HT1080 (cell line): Measurements from ENCODE around the gene CLEC16A. TPM values are rescaled to one million over a fixed set of nuclear protein-coding genes. Genes with fewer than 3 reads are reported as not detected.

Experiments used
- DNase-seq: peaks from one replicate; pipeline ENCODE4 v3.0.0-alpha.2; 2015; ENCODE audit warnings: low read depth
- total RNA-seq: library from RNA; depleted of rRNA; stranded (reverse); fragments of >200 nt; shearing (Covaris generic); gene quantifications from 2 replicates; pipeline ENCODE4 v1.2.3, GENCODE V29; 2014

The CLEC16A gene
- total RNA-seq, 1 experiment from 2014 or later, result 12.9 TPM

DNA sequence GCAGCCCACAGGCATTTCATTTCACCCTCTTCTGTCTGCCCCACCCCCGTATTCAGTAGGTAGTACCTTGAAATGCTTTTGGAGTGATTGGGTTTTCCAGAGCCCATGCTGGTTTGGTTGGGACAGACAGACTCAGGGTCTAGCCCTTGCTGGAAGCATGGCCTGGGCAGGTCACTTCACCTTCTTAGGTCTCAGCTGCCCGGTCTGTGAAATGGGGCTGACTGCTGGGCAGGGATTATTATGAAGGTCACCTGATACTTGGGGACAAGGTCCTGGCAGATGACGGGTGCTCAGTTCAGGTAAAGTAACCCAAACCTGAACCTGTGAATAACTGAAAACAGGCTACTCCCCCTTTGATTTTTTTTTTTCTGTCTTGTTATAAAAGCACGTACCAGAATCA lies 116.0 kb downstream of the CLEC16A start:
- DNase-seq, result no peak

DNA sequence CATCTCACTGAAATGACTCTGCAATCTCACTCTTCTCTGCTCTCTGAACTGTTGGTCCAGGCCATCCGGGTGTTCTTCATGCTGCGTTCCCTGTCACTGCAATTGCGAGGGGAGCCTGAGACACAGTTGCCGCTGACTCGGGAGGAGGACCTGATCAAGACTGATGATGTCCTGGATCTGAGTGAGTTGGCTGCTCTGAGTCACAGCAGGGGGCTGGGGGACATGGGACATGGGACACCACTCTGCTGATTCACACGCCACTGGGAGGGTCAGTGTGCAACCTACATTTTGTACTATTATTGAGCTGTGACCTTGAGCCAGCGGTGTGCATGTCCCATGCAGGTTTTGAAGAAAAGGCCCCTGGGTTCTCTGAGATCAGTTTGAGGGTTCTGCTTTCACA lies 116.5 kb downstream of the CLEC16A start:
- no peak for DNase-seq

DNA sequence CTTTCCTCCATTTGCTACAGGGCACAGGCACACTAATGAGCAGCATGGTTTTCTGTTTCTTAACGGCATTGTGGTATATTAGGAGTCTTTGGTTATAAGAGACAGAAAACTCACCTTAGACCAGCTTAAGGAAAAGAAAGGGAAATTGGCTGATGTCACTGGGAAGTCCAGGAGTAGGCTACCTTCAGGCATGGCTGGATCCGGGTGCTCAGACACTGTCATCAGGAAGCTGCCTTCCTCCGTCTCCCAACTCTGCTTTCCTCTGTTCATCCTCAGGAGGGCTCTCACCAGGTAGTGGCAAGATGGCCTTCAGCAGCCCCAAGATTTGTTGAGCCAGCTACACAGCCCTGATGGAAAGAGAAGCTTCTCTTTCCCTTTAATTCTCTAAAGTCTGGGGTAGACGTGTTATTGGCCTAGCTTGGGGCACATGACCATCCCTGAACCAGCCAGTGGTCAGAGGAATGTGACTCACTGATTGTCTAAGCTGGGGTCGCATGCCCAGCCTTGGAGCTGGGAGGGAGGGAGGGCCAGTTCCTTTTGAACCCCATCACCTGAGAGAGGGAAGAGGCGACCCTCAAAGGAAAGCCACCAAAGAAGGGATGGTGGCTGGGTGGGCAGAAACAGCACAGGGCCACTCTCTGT lies 117.4 kb downstream of the CLEC16A start:
- no peak for DNase-seq

DNA sequence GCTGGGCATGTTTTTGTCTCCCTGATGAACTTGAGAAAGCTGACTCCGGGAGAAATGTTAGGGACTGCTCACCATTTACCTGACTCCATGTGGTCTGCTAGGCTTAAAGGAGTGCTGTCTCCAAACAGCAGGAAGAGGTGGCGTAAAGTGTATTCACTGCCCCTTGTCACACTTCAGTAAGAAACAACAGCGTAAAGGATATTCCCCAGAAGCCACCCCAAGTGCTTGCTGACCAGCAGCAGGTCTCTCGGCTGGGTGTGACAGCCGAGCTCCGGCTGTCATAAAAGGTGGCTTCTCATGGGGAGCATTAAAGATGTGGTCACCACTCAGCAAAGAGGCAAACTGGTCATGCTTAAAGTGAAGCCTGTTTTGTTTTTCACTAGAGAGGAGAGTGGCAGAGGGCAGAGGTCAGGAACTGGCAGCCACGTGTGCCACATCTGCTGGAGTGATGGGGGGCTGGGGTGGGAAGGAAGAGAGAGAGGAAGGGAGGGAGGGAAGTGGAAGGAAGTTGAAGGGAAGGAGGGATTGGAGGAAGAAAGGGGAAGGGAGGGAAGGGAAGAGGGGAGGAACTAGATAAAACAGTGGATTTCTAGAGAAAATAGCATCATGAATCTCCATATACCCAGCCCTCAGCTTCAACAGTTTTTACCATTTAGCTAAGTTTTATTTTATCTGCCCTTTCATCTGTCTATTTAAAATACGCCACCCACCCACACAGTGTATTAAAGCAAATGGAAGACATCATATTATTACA lies 119.3 kb downstream of the CLEC16A start:
- DNase-seq, result no peak

DNA sequence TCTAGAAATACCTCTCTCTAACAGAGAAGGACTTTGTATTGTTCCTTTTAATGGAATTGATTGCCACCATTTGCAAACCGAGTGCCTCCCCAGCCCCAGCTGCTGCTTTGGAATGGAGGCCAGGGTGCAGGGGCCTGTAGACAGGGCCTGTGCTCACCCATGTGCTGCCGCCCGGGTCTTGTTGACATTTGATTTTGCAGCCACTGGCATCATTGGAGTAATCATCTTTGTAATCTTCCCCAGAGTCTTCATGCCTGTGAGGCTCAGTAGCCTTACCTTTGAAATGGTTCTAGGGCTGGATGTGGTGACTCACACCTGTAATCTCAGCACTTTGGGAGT lies 119.8 kb downstream of the CLEC16A start:
- DNase-seq, result no peak

DNA sequence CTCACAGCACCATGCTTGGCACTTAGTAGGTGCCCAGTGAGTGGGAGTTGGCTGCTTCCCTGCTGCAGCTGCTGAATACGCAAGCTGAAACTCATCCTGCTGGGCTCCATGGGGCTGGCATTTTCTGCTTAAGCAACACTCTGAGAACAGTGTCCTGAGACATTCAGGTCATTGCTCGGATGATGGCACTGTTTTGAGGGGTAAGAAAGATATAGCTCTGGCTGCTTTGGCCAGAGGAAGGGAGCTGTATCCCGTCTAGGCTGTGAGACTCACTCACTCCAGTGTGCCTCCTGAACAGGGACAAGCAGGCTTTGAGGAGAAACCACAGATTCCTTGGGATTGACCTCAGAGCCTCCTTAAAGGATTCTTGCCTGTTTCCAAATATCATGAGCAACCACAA lies 120.5 kb downstream of the CLEC16A start:
- no peak for DNase-seq

DNA sequence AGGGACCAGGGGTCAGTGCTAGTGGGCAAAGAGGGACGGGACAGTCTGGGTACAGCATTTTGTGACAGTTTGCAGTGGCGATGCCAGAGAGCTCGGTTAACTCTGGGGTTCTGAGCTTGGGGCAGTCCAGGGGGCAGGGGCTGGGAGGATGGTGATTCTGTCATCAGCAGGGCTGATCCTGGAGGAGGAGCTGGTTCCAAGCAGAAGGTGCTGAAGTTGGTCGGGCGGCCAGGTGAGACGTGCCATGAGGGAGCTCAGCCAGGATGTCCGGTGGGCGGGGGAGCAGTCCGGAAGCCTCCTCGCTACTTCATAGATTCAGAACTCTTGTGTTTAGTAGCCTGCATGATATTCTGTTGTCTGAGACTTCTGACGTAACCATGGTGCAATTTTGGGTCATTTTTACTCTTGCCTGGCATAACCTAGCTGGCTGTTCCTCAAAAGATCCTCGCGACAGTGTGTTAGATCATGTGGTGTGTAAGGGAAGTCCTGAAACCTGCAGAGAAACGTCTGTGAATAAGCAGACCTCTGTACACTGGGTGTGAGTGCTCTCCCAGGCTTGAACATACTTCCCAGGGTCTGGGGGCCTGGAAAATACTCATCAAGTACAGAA lies 122.0 kb downstream of the CLEC16A start:
- no peak for DNase-seq

DNA sequence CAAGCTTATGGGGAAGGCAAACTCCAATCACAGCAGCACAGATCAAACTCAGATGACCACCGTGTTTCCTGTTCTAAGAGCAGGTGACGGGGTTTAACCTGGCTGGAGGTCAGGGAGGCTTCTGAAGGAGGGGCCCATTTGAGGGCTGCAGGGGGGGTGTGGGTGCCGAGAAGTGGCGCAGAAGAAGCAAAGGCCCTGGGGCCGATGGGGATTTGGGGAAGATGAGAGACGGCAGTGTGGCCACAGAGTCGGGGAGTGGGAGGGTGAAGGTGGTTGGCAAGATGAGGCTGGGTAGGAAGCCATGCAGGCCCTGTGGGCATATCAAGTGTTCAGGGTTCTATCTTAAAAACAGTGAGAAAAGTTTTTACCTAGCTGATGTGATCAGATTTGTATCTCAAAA lies 122.9 kb downstream of the CLEC16A start:
- DNase-seq, result no peak

DNA sequence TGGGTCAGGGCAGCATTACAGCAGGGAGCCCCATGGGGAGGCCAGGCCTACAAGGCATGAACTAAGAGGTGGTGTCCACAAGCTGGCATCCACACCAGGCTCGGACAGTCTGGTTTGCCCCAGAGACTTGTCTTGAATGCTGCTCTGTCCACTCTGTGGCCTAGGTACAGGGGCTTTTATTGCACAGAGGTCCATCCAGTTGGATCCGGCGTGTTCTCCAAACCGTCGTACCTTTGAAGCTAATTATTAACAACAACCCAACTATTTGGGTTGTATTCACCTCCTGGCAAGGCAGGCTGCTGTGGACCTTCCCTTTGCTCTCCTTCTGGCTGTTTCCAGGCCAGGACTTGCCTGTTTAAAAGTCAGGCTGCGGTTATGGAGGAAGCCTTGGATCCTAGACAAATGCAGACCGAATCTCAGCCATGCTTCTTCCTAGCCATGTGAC lies 123.4 kb downstream of the CLEC16A start:
- DNase-seq, result no peak

DNA sequence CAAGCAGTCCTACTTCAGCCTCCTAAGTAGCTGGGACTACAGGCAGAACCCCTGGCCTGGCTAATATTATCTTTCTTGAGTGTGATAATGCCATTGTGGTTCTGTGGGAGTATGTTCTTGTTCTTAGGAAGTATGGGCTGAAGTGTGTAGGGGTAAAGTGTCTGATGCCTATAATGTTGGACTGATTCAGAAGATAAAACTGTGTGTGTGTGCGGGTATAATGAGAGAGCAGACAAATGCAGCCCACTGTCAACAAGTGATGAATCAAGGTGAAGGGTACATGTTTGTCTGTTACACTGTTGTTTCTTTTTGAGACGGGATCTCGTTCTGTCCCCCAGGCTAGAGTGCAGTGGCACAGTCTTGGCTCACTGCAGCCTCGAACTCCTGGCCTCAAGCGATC lies 127.5 kb downstream of the CLEC16A start:
- DNase-seq, result no peak

DNA sequence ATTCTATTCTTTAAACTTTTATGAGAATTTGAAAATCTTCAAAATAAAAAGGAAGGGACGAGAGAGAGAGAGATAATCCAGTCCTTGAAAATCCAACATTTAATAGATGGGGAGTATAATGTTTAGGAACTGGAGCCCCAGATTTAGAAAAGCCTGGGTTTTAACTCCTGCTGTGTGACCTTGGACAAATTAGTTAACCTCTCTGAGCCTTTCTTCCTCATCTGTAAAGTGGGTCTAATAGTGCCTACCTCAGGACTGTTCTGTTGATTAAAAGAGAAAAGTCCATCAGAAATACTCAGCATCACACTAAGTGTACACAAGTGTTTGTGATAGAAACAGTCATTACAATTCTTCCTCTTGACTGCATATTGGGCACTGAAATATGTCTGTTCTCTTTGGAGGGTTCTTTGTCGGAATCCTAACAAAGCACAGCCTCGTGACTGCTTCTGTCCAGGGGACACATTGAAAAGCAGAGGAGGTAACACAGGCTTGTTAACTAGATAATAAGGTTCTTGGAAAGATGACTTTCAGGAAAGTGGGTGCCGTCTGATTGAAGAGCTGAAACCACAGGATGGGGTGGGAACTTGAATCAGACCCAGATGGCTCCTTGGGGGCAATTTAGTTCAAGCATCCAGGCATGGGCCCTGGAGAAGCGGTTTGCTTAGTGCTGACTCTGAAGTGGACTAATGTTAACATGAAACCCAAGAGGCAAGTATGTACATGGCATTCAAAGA lies 128.2 kb downstream of the CLEC16A start:
- DNase-seq, result no peak

DNA sequence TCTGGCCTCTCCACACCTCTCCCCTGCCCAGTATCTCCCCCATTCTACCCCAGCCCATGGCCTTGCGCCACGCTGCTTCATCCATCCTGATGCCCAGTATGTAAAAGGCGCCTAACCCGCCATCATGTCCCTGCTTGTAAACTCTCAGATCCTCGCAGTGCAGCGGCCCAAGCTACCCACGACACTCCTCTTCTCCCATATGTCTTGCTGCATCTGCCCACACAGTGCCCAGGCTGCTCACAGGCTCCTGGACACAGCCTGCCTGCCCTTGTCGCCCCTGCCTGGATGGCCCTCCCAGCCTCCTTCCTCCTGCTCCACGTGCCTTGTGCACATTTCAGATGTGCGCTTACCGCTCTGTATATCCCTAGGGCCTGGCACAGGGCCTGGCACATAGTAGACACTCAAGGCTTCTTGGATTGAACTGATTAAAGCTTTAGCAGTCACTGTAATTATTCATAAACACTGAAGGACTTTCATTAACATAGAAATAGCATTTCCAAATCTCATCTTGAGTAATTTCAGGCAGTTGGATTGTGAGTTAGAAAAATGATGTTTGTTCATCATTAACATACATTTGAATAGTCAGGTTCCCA lies 129.1 kb downstream of the CLEC16A start:
- DNase-seq, result no peak

DNA sequence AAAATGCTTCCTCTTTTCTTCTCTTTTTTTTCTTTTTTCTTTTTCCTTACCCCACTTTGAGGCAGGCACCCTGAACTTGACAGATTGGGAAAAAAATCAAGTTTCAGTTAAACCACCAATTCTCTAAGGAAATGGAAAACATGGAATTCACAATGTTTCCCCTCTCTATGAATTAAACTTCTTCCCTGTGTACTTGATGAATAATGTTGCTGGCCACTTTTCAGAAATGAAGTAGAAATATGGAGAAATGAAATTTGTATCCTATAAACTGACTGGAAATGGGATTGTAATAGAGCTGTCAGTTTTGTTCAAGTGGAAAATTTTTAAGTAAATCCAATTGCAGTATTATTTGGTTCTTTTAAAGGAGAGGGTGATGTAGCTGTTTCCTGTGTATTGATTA lies 129.8 kb downstream of the CLEC16A start:
- no peak for DNase-seq

DNA sequence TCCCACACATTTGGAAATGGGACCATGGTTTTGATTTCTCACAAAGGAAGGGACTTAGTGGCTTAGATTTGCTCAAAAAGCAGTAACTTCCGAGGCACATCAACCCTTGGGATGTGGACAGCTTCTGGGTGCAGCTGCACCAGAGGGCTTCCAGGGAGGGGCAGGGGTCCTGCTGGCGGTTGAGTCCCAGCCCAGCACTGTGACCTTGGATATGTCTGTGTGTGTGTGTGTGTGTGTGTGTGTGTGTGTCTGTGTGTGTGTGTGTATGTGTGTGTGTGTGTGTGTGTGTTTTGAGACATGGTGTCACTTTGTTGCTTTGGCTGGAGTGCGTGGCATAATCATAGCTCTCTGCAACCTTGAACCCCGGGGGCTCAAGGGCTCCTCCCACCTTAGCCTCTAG lies 130.8 kb downstream of the CLEC16A start:
- no peak for DNase-seq

DNA sequence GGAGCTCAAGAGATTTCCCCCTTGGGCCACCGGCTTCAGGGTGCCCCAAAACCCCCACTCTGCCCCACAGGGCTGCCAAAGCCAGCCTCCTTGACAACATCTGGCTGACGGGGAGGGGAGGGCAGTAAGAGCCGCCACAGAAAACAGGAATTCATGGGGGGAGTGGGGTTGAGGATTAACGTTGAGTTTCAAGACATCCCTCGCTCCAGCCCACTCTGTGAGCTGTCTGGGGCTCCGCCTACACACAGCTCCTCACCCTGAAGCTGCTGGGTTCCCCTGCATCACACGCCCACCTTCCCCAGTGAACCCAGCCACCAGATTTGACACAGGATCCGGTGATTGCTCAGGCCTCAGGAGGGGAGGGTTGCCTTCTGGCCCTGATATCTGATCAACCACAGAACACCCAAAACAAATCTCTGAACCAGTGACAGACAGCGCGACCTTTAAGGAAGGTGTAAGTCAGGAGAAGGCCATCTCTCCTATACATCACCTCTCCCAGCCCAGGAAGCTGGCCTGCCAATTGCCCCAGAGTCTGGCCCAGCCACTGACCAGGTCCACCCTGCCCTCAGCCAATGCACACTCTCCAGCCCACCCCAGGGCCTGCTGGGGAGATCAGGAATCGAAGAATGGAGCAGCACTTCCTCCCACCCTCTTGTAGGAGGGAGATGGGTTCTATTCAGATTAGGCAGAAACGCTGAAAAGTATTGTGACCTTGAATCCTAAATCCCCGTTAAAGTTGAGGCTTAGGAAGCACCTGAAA lies 132.1 kb downstream of the CLEC16A start:
- no peak for DNase-seq

DNA sequence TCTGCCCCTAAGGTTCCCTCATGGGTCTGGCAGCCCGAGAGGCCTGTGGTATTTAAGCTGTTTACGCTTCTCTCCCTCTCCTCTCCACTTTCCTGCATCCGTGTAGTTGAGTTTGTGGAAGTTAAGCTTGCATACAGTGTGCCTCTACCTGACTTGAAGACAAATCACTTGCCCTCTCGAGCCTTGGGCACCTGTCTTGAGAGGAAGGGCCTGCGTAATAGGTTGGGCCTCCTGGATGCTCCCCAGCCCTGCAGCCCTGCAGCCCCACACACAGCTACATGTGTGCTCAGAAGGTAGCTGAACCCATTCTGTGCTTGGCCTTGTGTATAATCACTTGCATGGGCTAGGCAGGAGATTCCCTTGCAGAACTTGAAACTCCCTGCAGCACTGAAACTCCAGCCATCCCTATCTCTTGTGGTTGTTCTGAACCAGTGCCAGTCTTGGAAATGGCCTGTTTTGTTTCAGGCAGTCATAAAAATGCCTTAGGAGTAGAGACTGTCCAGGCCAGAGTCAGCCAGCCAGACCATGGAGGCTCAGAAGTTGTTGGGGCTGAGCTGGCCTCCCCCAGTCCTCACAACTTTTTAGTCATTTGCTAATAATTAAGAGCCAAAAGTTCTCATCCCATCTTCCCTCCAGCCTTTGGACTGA lies 134.6 kb downstream of the CLEC16A start:
- DNase-seq, result peak; percentile 36

DNA sequence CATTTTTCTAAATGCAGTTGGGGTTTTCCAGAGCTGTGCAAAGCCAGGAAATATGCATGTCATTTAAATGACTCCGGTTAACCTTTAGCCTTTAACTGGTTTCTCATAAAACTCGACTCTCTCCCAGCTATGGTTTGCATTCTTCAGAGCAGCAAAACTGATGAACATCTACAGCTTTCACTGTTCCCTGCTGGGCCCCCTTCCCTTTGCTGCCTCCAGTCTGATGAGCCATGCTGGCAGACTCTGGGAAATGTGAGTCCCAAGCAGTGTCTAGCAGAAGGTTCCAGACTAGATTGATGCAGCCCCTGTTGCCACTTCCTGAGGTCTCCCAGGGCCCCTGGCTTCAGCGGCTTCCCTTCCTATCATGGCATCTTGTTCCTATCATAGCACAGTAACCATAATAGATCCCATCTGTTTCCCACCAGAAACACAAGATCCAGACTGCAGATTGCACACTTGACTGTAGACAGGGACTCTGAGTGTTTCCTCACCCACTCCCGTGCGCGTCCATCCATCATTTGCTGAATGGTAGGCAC lies 135.4 kb downstream of the CLEC16A start:
- peak; percentile 66 for DNase-seq

DNA sequence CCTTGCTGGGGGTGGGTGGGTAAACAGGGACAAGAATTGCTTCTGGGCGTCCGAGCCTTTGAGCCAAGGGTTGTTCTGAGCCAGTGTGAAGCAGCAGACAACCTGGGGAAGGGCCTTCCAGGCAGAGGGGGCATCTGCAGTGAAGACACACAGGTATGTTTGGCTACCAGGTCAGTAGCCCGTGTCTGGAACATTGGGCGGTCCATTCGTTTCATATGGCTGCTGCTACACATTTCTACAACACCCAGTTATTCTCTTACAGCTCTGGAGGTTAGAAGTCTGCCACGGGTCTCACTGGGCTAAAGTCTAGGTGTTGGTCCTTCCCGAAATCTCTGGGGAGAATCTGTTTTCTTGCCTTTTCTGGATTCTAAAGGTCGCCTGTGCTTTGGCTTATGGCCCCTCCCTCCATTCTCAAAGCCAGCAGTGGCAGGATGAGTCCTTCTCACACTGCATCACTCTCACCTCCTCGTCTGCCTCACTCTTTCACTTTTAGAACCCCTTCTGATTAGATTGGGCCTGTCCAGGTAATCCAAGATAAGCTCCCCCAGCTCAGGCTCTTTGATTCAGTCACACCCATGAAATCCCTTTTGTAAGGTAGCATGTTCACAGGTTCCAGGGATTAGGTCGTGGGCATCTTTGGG lies 136.1 kb downstream of the CLEC16A start:
- no peak for DNase-seq

DNA sequence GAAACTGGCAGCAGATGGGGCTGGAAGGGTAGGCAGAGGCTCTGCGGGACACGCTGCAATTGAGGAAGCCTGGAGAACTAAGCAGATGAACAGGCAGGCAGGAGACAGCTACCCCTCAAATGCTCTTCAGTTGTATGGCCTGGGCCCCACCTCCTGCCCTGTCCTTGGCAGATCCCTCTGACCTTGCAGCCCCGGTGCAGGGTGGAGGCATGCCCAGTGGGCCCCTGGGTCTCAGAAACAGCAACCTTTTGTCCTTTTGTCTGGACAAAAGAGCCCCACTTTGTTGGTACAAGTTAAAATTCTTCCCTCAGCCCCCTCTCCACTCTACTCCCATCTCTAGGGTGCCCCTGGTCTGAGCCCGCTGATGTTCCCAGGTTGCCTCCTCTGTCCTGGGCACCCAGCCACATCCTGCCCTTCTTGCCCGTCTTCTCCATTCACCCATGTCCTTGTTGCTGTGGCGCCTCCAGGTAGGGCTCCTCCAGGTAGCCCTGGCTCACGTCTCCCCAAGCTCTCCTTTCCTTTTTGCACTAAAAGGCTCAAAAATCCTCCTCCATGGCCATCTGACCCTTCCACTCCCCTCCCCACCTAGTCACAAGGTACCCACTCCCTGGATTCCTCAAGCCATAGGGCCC lies 136.8 kb downstream of the CLEC16A start:
- DNase-seq, result no peak
